Measurements from ENCODE around the gene MAPK10.

The MAPK10 gene

DNA sequence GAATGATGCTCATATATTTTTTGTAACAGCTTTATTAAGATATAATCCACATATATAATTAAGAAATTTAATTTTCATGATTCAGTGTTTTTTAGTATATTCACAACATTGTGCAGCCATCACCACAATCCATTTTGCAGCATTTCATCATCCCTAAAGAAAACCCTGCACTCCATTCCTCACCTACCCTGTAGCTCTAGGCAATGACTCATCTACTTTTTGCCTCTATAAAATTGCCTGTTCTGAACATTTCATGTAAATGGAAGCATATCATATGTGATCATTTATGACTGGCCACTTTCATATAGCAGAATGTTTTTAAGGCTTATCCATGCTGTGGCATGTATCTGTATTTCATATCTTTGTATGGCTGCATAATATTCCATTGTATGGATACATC lies 339.9 kb downstream of the MAPK10 start:
- TF ChIP-seq, protein P1, sequence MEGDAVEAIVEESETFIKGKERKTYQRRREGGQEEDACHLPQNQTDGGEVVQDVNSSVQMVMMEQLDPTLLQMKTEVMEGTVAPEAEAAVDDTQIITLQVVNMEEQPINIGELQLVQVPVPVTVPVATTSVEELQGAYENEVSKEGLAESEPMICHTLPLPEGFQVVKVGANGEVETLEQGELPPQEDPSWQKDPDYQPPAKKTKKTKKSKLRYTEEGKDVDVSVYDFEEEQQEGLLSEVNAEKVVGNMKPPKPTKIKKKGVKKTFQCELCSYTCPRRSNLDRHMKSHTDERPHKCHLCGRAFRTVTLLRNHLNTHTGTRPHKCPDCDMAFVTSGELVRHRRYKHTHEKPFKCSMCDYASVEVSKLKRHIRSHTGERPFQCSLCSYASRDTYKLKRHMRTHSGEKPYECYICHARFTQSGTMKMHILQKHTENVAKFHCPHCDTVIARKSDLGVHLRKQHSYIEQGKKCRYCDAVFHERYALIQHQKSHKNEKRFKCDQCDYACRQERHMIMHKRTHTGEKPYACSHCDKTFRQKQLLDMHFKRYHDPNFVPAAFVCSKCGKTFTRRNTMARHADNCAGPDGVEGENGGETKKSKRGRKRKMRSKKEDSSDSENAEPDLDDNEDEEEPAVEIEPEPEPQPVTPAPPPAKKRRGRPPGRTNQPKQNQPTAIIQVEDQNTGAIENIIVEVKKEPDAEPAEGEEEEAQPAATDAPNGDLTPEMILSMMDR (IDR thresholded peaks at IDR 0.05; ENCODE audit: extremely low read depth, missing control alignments), result no peak
- no peak for DNase-seq (ENCODE audit: low spot score)

DNA sequence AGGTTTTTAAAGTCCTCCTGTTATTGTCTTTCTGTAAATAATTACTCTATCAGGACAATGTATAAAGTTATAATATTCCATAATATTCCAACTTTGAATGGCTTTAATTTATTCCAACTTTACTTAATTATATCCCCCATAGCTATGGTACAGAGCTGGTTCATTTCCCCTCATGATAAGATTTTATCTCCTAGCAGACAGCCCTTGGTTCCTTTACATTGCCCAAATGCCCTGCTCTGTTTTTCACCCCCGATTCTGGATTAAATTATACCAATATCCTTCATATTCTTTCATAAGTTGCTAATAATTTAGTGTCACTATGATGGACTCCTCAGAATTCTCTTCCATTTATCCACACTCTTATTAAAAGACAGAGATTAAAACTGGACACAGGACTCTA lies 340.5 kb downstream of the MAPK10 start:
- DNase-seq (ENCODE audit: low spot score), result no peak
- TF ChIP-seq, protein P1 (IDR thresholded peaks at IDR 0.05; ENCODE audit: extremely low read depth, missing control alignments), result no peak

DNA sequence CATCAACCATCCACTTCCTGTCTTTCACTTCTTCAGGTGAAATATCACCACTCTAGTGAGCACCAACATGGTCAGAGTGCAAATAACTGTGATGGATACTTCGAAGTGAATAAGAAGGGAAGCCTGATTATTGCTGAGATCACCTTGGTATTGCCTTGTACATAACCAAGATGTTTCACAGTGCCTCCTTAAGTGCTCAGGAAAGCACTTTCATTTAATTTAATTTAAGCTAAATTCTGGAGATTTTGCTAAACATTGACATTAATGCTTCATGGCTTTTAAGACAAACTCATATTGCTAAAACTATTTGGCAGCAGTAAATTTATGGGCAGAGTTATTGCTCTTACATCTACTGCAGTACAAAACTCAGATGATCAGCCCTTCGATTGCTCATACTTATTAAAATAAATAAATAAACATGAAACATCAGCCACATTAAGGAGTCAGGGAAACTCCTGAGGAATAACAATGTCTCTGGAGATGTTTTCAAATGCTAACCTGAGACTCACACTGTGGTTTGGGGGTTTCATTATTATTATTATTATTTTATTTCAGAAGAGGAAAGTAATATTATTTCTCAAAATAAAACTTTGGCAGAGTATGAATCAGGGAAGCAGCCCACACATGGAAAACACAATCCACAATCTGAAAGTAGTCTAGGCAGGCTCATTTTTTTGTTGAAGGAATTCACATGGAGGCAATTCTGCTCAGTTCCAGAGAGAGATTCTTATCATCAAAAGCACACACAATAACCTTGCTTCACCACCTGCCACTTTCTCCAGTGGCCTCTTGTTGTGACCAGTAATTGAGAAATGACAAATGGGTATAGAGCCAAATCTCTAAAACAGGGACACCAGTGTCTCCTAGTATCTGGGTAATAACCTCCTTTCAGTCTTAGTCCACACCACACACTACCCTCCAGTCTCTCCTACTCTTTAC lies 344.2 kb downstream of the MAPK10 start:
- TF ChIP-seq, protein P1 (IDR thresholded peaks at IDR 0.05; ENCODE audit: extremely low read depth, missing control alignments), result no peak

DNA sequence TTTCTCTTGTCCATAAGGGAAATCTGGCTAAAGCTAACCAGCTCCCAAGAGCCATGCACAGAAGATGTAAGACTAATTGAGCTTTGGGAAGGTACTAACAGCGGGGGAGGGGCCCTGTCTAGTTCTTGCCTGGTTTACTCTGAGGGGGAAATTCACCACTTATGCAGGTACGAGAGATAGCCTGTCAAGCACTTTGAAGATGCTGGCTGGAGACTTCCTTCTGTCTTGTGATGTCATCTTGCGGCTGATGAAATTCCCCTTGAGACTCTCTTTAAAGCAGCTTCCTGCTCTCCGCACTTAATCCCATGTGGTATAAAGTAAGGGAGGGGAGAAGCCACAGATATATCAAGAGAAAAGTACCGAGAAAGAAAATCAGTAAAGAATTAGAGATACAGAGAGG lies 345.3 kb downstream of the MAPK10 start:
- peak; percentile 45 for DNase-seq (ENCODE audit: low spot score)
- TF ChIP-seq, protein P1 (IDR thresholded peaks at IDR 0.05; ENCODE audit: extremely low read depth, missing control alignments), result no peak

More for the DNA sequence above, 344.2 kb downstream of the MAPK10 start:
- DNase-seq (ENCODE audit: low spot score), result no peak

DNA sequence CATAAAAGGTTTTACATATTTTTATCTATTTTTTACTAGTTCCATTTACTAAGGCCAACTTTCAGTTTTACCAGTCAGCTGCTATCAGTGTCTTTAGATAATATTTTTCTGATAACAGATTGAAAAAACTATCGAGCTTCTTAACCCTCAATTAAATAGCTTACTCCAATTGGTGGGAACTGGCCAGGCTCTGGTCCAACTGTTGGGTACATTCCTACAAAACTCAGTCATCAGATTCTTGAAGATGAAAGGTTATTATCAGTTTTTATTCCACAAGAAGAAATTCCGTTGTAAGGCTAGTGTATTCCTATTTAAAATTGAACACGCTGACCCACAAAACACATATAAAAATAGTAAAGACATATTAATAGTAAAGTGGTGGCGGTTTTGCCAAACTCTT lies 346.2 kb downstream of the MAPK10 start:
- TF ChIP-seq, protein P1 (IDR thresholded peaks at IDR 0.05; ENCODE audit: extremely low read depth, missing control alignments), result no peak
- no peak for DNase-seq (ENCODE audit: low spot score)

DNA sequence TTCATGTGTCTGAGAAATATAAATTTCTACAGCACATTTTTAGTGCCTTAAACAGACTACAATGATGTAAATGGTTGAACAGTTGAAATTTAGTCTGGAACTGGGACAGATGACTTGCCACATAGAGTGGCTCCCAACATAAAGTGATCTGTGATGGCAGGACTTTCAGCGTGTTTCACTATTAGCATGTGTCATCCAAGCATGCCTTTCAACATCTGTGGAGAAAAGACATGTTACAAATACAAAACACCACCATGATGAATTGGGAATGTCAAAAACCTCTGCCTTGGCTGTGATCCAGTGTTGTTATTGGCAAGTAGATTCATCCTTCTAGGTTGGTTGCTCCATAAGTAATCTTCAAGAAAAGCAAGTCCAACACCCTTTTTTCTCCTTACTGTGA lies 348.7 kb downstream of the MAPK10 start:
- DNase-seq (ENCODE audit: low spot score), result no peak

DNA sequence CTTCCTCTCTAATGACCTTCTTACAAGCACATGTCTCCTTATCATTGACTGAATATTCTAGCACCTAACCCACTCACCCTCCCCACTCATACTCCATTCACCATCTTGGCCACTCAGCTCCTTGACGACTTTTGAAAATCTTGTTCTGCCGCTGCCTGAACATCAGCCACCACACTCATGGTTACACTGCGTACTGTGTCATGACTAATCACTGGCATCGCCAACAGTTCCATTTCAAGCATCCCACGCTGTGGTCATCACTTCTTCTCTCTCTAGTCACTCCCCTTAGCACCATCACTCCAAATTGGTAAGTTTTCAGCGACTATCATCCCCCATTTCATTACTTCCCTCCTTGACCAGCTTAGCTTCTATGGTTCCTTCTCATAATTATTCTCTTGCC lies 352.8 kb downstream of the MAPK10 start:
- TF ChIP-seq, protein P1 (IDR thresholded peaks at IDR 0.05; ENCODE audit: extremely low read depth, missing control alignments), result no peak
- DNase-seq (ENCODE audit: low spot score), result no peak

More for the DNA sequence above, 348.7 kb downstream of the MAPK10 start:
- TF ChIP-seq, protein P1 (IDR thresholded peaks at IDR 0.05; ENCODE audit: extremely low read depth, missing control alignments), result no peak
